Kidney (tissue), 14 donors: ENCODE results near the gene DLX3. TPM values are rescaled to one million over a fixed set of nuclear protein-coding genes. Genes with fewer than 3 reads are reported as not detected.

Source experiments
- DNase-seq, 5 donors: peaks; one replicate each; pipeline ENCODE4 v3.0.0-alpha.2; 2013 to 2020
- FAIRE-seq: peaks from 2 replicates; lab custom pipeline; 2012; peaks lifted over from hg19 to GRCh38; lab: Jason Lieb, UNC
- H3K27ac ChIP-seq, 2 donors: one replicate each; pipeline ENCODE4 v1.7.0; 2013; ENCODE audit warnings: low read depth in 2 of 2, low read length in 2 of 2, inconsistent platforms in 1 of 2
- H3K27me3 ChIP-seq: one replicate; pipeline ENCODE4 v1.7.1; 2013; ENCODE audit warnings: low read length, inconsistent platforms; ENCODE audit not compliant: control insufficient read depth, insufficient read depth
- H3K36me3 ChIP-seq, 3 donors: one replicate each; pipeline versions ENCODE4 v1.7.0 to v1.7.1; 2013; ENCODE audit warnings: low read length in 3 of 3, control low read depth in 1 of 3, inconsistent platforms in 1 of 3; ENCODE audit not compliant: insufficient read depth in 3 of 3, control insufficient read depth in 2 of 3
- H3K4me1 ChIP-seq, 3 donors: one replicate each; pipeline versions ENCODE4 v1.7.0 to v1.7.1; 2013; ENCODE audit warnings: low read length in 3 of 3, inconsistent platforms in 1 of 3, low read depth in 1 of 3; ENCODE audit not compliant: control insufficient read depth in 2 of 3, insufficient read depth in 2 of 3
- H3K4me3 ChIP-seq, 3 donors: one replicate each; pipeline versions ENCODE4 v1.7.0 to v1.8.1; 2013; ENCODE audit warnings: low read length in 3 of 3, control low read depth in 1 of 3, inconsistent platforms in 1 of 3
- H3K9ac ChIP-seq, 3 donors: one replicate each; pipeline versions ENCODE4 v1.7.0 to v1.7.1; 2013; ENCODE audit warnings: low read length in 3 of 3, control low read depth in 1 of 3, inconsistent platforms in 1 of 3
- H3K9me3 ChIP-seq, 3 donors: one replicate each; pipeline versions ENCODE4 v1.7.0 to v1.7.1; 2013; ENCODE audit warnings: low read length in 3 of 3, control low read depth in 1 of 3, inconsistent platforms in 1 of 3; ENCODE audit not compliant: control insufficient read depth in 2 of 3, insufficient read depth in 1 of 3
- CTCF ChIP-seq: IDR thresholded peaks from 3 replicates; pipeline ENCODE4 v1.5.1; 2012; ENCODE audit warnings: mild to moderate bottlenecking, moderate library complexity, borderline replicate concordance; ENCODE audit not compliant: insufficient read depth; ENCODE audit errors: extremely low read depth
- intact Hi-C: fragments of 100-400 bp; cut with DNase I; formaldehyde crosslinking; loops from one replicate; pipeline ENCODE4 v1.11.1; 2022
- polyA plus RNA-seq: library from polyadenylated mRNA; stranded (reverse); fragments of 350-450 nt; fragmentation: Illumina TruSeq; extraction: RNeasy Lipid Tissue Mini Kit (QIAGEN cat#74804); gene quantifications from one replicate; pipeline ENCODE4 v1.2.3, GENCODE V29; 2014; ENCODE audit warnings: low read depth, low replicate concordance; ENCODE audit not compliant: insufficient read depth
- total RNA-seq: library from RNA; stranded (reverse); fragmentation: NEBNext Ultra II Directional; extraction: Animal tissue kit (Norgen Biotek cat#: 25700); gene quantifications from one replicate; pipeline ENCODE4 v1.2.1, GENCODE V29; 2021
- donor health status: control.
- donor health status: control.
- donor health status: control.
- donor health status: control.
- donor health status: control.
- donor health status: DM: yes; HTN: yes; CAD: no.
- donor health status: Normal renal cell carcinoma (clear cell type).

Gene DLX3
- total and polyA plus RNA-seq, 2 donors from 2014 or later, result 0.41 to 0.47 TPM

GRCh38 chr17:50028736-50029120, 33.7 kb upstream of the DLX3 start:
- FAIRE-seq, result no peak

GRCh38 chr17:50027881-50028735, 33.1 kb upstream of the DLX3 start:
- Histone ChIP-seq H3K27me3 (no peaks in the 10 kb centered on the region), H3K9me3 (no peaks in the 10 kb centered on the region), H3K36me3 (no peaks in the 10 kb centered on the region), H3K27ac (peak overlapping the region; percentile 51 to 60), H3K4me1 (peaks cover 0 to 12% (median 6%) of the 10 kb centered on the region in 3 donors), H3K4me3 (no peak overlapping the region), H3K9ac (no peak overlapping the region)
- peak; percentile 79 to 95 (median 85) for DNase-seq
- intact Hi-C loops, result loop anchor here (10.0 kb wide), 1 partner anchor 57 kb away; no protein-coding TSS in a partner anchor
- no peak for TF ChIP-seq CTCF
- no peak for FAIRE-seq

More at GRCh38 chr17:50028736-50029120, 33.7 kb upstream of the DLX3 start:
- no peak for TF ChIP-seq CTCF
- Histone ChIP-seq H3K36me3 (no peaks in the 10 kb centered on the region), H3K9ac (no peak overlapping the region), H3K27ac (no peak overlapping the region), H3K4me1 (peaks cover 0 to 12% (median 6%) of the 10 kb centered on the region in 3 donors), H3K4me3 (no peak overlapping the region), H3K27me3 (no peaks in the 10 kb centered on the region), H3K9me3 (no peaks in the 10 kb centered on the region)
- intact Hi-C loops, result loop anchor here (10.0 kb wide), 1 partner anchor 56 kb away; no protein-coding TSS in a partner anchor
- no peak for DNase-seq

GRCh38 chr17:50027172-50027880, 32.3 kb upstream of the DLX3 start:
- no peak for TF ChIP-seq CTCF
- Histone ChIP-seq H3K9me3 (no peaks in the 10 kb centered on the region), H3K27me3 (no peaks in the 10 kb centered on the region), H3K9ac (no peak overlapping the region), H3K27ac (peak overlapping the region; percentile 51 to 60), H3K36me3 (no peaks in the 10 kb centered on the region), H3K4me3 (peak overlapping the region in 1 of 3 donors; percentile 14), H3K4me1 (peaks cover 0 to 12% (median 6%) of the 10 kb centered on the region in 3 donors)
- intact Hi-C loops, result loop anchor here (10.0 kb wide), 1 partner anchor 57 kb away; no protein-coding TSS in a partner anchor
- DNase-seq (peak in 3 of 5 donors; percentile 67 to 96 (median 68)), FAIRE-seq (no peak)
